SJSA1 (cell line): ENCODE results near the gene PDE6D. TPM values are rescaled to one million over a fixed set of nuclear protein-coding genes. Genes with fewer than 3 reads are reported as not detected.

Experiments
- DNase-seq, 2 experiments: peaks; one replicate each; pipeline ENCODE4 v3.0.0-alpha.2; 2015 to 2020; ENCODE audit warnings: low spot score in 2 of 2, low read depth in 1 of 2
- H3K27ac ChIP-seq: fragments of 250-450 bp; sonication (Bioruptor Pico); 2 replicates; pipeline ENCODE4 v1.5.1; 2020; ENCODE audit warnings: mild to moderate bottlenecking, moderate library complexity
- H3K27me3 ChIP-seq: fragments of 250-450 bp; sonication (Bioruptor Pico); replicated peaks from 2 replicates; pipeline ENCODE4 v1.5.1; 2020; ENCODE audit warnings: mild to moderate bottlenecking, moderate library complexity
- H3K36me3 ChIP-seq: fragments of 250-450 bp; sonication (Bioruptor Pico); 2 replicates; pipeline ENCODE4 v1.5.1; 2020; ENCODE audit warnings: mild to moderate bottlenecking
- H3K4me1 ChIP-seq: fragments of 250-450 bp; sonication (Bioruptor Pico); replicated peaks from 2 replicates; pipeline ENCODE4 v1.6.1; 2021; ENCODE audit warnings: mild to moderate bottlenecking
- H3K4me3 ChIP-seq: fragments of 250-450 bp; sonication (Bioruptor Pico); 2 replicates; pipeline ENCODE4 v1.5.1; 2020; ENCODE audit warnings: mild to moderate bottlenecking
- H3K9me3 ChIP-seq: fragments of 250-450 bp; sonication (Bioruptor Pico); replicated peaks from 2 replicates; pipeline ENCODE4 v1.5.1; 2020; ENCODE audit warnings: mild to moderate bottlenecking
- total RNA-seq: library from RNA; depleted of rRNA; stranded (reverse); fragments of >200 nt; shearing (Covaris generic); gene quantifications from 2 replicates; pipeline ENCODE4 v1.2.3, GENCODE V29; 2014; rRNA removed

The PDE6D gene
- 27.1 and 34.2 TPM in 2 replicates for total RNA-seq

DNA sequence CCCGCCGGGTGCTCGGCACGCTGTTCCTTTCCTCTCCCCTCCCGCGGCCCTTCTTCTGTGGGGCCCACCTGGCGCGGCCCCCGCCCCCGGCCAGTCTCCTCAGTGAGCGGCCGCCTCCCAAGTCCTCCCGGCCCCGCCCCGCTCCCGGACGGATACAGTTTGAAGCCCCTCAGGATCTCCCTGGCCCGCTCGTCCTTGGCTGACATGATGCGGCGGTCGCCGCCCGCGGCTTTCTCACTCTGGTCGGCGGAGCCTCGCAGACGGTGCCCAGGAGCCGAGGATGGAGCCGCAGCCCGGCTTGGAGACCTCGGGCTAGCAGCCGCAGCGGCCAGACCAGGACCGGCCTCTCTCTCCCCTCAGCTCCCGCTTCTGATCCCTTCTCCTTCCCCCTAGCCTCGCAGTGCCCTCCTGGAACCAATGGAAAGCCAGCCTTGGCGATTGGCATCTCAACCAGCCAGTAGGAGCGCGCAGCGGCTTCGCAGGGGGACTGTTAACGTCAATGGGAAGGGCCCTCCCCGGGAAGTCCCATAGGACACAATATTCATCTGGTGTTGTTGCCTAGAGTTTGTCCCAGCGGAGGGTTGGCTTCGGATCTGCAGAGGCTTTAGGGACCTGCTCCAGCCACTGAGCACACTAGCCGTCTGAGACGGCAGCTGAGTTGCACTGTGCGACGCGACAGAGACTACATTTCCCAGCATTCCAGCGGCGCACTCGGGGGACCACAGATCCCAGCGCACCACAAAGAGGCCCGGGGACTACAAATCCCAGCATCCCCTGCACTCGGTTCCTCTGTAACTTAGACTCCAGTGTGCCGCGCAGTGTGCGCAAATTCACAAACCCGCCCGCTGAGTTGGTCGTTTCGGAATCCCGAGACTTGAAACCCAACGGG lies at the start of gene PDE6D:
Gene PDE6D, minus strand, starts transcription at position 374 of the 889 bp plus-strand sequence. Its CDS starts 168 bp downstream, at position 206.
- 0 out of 2 replicates have a peak within 1 kb of the TSS, but pooled peaks have one; percentile 3 for H3K27ac ChIP-seq
- peak within 1 kb of the TSS; percentile 79 for H3K4me3 ChIP-seq
- peak; percentile 99 to 100 for DNase-seq
- peaks cover 17% of the 10 kb centered on the region for H3K4me1 ChIP-seq
- no peaks in the 10 kb centered on the region for H3K9me3 ChIP-seq
- 0 out of 2 replicates have a peak, but pooled peaks cover 3% of the 10 kb centered on the region for H3K36me3 ChIP-seq
- H3K27me3 ChIP-seq = no peaks in the 10 kb centered on the region

DNA sequence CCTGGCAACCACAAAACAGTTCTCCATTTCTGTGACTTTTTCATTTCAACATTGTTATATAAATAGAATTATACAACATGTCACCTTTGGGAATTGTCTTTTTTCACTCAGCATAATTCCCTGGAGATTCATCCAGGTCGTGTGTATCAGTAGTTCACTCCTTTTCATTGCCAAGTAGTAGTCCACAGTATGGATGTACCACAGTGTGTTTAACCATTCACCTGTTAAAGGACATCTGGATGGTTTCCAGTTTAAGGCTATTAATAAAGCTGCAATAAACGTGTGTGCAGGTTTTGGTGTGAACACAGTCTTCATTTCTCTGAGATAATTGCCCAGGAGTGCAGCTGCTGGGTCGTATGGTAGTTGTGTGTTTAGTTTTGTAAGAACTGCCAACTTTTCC lies 40.8 kb upstream of the PDE6D start:
- H3K4me3 ChIP-seq = no peak overlapping the region
- DNase-seq = no peak
- peaks cover 7% of the 10 kb centered on the region for H3K27me3 ChIP-seq
- H3K4me1 ChIP-seq = no peaks in the 10 kb centered on the region
- H3K9me3 ChIP-seq = peaks cover 6% of the 10 kb centered on the region; the same call in 1 of the 2 replicates
- no peak overlapping the region for H3K27ac ChIP-seq
- no peaks in the 10 kb centered on the region for H3K36me3 ChIP-seq

DNA sequence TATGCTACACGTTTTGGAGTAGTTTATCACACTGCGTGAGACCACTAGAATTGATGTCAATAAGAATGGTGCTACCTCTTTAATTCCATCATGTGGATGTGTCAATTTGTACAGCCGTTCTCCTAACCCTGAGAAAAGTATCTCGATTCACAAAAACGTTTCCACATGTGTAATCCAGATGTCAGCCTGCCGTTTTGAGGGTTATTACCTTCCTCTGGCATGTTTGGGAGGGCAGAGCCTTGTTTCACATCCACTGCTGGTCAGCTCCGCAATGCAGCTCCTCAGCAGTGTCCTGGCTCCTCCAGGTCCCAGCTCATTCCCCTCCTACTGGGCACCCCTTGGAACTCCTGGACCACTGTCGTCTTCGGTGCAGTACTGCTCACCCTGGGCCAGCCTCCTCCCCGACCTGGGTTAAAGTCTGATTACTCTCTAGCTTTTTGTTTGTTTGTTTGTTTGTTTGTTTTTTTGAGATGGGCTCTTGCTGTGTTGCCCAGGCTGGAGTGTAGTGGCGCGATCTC lies 39.8 kb upstream of the PDE6D start:
- Histone ChIP-seq H3K27ac (no peak overlapping the region), H3K4me1 (no peaks in the 10 kb centered on the region), H3K27me3 (peaks cover 7% of the 10 kb centered on the region), H3K36me3 (no peaks in the 10 kb centered on the region), H3K9me3 (peaks cover 6% of the 10 kb centered on the region; the same call in 1 of the 2 replicates), H3K4me3 (no peak overlapping the region)
- DNase-seq = no peak

GRCh38 chr2:231819447-231820042 lies 38.5 kb upstream of the PDE6D start:
- no peak for DNase-seq
- no peaks in the 10 kb centered on the region for H3K36me3 ChIP-seq
- peaks cover 7% of the 10 kb centered on the region for H3K27me3 ChIP-seq
- no peaks in the 10 kb centered on the region for H3K4me1 ChIP-seq
- peaks cover 6% of the 10 kb centered on the region; the same call in 1 of the 2 replicates for H3K9me3 ChIP-seq
- H3K4me3 ChIP-seq = no peak overlapping the region
- H3K27ac ChIP-seq = no peak overlapping the region

DNA sequence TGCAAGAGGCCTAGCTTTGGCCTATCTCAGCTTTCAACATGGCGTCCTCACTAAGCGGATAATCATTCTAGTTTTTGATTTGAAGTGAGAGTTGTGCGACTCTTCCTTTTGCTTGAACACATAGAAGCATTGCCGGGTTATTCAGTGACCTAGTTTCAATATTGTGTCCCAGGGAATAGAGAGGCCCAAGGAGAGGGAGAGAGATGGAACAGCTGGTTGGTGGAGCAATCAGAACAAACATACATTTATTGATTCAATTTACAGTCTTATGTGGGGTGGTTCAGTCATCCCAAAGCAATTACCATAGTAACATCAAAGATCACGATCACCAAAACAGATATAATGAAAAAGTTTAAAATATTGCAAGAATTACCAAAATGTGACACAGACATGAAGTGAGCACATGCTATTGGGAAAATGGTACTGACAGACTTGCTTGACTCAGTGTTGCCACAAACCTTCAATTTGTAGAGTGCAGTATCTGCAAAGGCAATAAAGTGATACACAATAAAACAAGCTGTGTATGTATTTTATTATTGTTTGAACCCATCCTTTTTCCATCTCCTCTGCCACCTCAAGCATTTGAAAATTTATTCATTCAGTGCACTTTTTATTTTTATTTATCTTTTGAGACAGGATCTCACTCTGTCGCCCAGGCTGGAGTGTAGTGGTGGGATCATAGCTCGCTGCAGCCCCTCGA lies 35.4 kb upstream of the PDE6D start:
- no peak overlapping the region for H3K4me3 ChIP-seq
- H3K9me3 ChIP-seq = no peaks in the 10 kb centered on the region
- no peak overlapping the region for H3K27ac ChIP-seq
- no peak for DNase-seq
- H3K36me3 ChIP-seq = peaks cover 4% of the 10 kb centered on the region; the same call in 1 of the 2 replicates
- H3K4me1 ChIP-seq = peaks cover under 1% of the 10 kb centered on the region
- no peaks in the 10 kb centered on the region; the same call in 1 of the 2 replicates for H3K27me3 ChIP-seq

GRCh38 chr2:231810905-231811304 lies 29.8 kb upstream of the PDE6D start:
- Histone ChIP-seq H3K9me3 (no peaks in the 10 kb centered on the region), H3K4me3 (no peak overlapping the region), H3K27ac (peak overlapping the region; percentile 15; the same call in 1 of the 2 replicates), H3K36me3 (peaks cover 41% of the 10 kb centered on the region), H3K27me3 (no peaks in the 10 kb centered on the region), H3K4me1 (peaks cover 14% of the 10 kb centered on the region)
- peak; percentile 56 to 57 for DNase-seq

- Histone ChIP-seq H3K9me3 (no peaks in the 10 kb centered on the region), H3K4me1 (peaks cover 14% of the 10 kb centered on the region), H3K27me3 (no peaks in the 10 kb centered on the region), H3K36me3 (peaks cover 57% of the 10 kb centered on the region), H3K4me3 (no peak overlapping the region), H3K27ac (no peak overlapping the region)
- DNase-seq = no peak
These were observed 25.9 kb upstream of the PDE6D start for GRCh38 chr2:231807020-231807419.

- Histone ChIP-seq H3K36me3 (peaks cover 71% of the 10 kb centered on the region), H3K9me3 (no peaks in the 10 kb centered on the region), H3K27me3 (no peaks in the 10 kb centered on the region), H3K4me3 (no peak overlapping the region), H3K27ac (no peak overlapping the region), H3K4me1 (no peaks in the 10 kb centered on the region)
- DNase-seq = no peak
These were observed 22.5 kb upstream of the PDE6D start for GRCh38 chr2:231803501-231804138.

- no peaks in the 10 kb centered on the region for H3K9me3 ChIP-seq
- H3K4me1 ChIP-seq = no peaks in the 10 kb centered on the region
- H3K36me3 ChIP-seq = peaks cover 69% of the 10 kb centered on the region
- no peak overlapping the region for H3K27ac ChIP-seq
- DNase-seq = peak; percentile 24 to 55
- H3K4me3 ChIP-seq = no peak overlapping the region
- H3K27me3 ChIP-seq = no peaks in the 10 kb centered on the region
These were observed 19.5 kb upstream of the PDE6D start for GRCh38 chr2:231800493-231801091.

DNA sequence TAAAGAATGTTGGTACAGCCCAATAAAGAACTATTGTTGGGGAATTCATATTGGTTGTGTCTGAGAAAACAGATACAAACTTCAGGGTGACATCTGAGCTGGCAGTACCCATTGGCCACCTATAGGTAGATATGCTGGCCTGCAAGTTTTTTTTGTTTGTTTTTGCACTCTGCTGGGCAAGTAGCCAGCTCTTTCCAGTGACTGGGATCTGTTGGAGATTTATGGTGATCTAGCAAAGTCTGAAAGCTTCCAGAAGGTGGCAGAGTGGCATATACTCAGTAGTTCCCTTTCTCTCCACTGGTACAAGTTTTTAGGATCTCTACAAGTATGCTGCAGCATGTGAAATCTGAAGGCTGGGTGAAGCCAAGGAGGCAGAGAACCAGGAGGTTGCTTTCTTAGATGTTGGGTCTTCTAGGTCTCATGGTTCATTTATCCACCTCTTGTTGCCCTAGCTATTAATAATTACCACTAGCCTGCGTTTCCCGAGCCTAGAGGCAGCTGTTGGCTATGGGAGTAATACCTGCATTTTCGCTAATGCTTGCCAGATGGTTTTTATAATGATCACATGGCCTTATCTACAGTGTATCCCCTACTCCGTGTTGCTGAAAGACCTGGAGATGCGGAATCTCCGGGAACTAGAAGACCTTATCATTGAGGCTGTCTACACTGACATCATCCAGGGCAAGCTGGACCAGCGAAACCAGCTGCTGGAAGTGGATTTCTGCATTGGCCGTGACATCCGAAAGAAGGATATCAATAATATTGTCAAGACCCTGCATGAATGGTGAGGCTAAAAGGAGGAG lies 14.6 kb upstream of the PDE6D start:
- no peak overlapping the region for H3K27ac ChIP-seq
- peak; percentile 63 to 74 for DNase-seq
- H3K9me3 ChIP-seq = no peaks in the 10 kb centered on the region
- H3K36me3 ChIP-seq = peaks cover 68% of the 10 kb centered on the region
- H3K4me3 ChIP-seq = no peak overlapping the region
- H3K27me3 ChIP-seq = no peaks in the 10 kb centered on the region
- no peaks in the 10 kb centered on the region; the same call in 1 of the 2 replicates for H3K4me1 ChIP-seq

DNA sequence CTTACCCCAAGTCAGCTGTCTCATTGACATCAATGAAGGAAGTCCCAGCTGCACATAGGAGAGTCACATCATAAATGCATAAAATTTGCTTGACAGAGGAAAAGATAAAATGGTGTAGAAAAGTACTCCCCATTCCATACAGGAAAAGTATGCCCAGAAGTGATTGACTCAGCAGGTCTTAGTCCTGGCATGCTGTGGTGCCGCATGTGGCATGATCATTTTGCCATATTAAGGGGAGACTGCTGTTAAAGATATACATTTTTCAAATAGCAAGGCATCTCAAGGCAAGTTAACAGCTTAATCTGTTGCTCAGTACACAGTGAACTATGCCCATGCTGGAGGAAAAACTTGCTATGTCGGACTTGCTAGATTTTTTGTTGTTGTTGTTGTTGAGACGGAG lies 13.3 kb upstream of the PDE6D start:
- no peaks in the 10 kb centered on the region; the same call in 1 of the 2 replicates for H3K4me1 ChIP-seq
- no peak overlapping the region for H3K4me3 ChIP-seq
- peaks cover 65% of the 10 kb centered on the region for H3K36me3 ChIP-seq
- no peak for DNase-seq
- H3K27ac ChIP-seq = no peak overlapping the region
- H3K27me3 ChIP-seq = no peaks in the 10 kb centered on the region
- no peaks in the 10 kb centered on the region for H3K9me3 ChIP-seq

DNA sequence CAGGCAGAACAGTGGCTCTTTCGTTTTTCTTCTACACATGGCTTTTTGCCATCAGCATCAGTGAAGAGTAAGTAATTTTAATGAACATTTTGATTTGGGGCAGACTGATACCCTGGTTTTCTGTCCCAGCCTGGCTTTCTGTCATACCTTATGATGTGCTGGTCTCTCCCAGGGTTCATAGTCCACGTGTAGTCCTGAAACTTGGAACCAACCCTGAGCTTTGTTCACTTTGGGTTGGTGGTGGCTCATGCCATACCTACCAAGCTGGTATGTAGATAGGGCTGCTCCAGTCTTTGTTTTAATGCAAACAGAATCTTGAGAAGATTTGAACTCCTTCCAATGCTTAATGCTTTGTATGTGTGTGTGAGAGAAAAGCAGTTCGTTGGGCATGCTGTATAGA lies 10.0 kb upstream of the PDE6D start:
- Histone ChIP-seq H3K27ac (no peak overlapping the region), H3K36me3 (peaks cover 63% of the 10 kb centered on the region), H3K9me3 (no peaks in the 10 kb centered on the region), H3K27me3 (no peaks in the 10 kb centered on the region), H3K4me3 (no peak overlapping the region), H3K4me1 (peaks cover 3% of the 10 kb centered on the region; the same call in 1 of the 2 replicates)
- no peak for DNase-seq
